HG02943 (cell line): ENCODE data around the gene GADD45B.
"Not testable (repeated sequence)": the region's sequence is repeated elsewhere in the genome, so short reads cannot be mapped to it uniquely, and the experiment has no call there.

Source experiments
- ATAC-seq: cut with Tn5 transposase; IDR thresholded peaks from one replicate; pipeline ENCODE4 v1.9.1; 2021; ENCODE audit warnings: mild to moderate bottlenecking, low read depth, moderate library complexity; ENCODE audit not compliant: unreplicated experiment

The GADD45B gene

GRCh38 chr19:2507109-2507508 lies 31.2 kb downstream of the GADD45B start:
- ATAC-seq = no peak

GRCh38 chr19:2509096-2509495 lies 33.2 kb downstream of the GADD45B start:
- no peak for ATAC-seq

- no peak for ATAC-seq
Measured at GRCh38 chr19:2511570-2511969, 35.6 kb downstream of the GADD45B start.

DNA sequence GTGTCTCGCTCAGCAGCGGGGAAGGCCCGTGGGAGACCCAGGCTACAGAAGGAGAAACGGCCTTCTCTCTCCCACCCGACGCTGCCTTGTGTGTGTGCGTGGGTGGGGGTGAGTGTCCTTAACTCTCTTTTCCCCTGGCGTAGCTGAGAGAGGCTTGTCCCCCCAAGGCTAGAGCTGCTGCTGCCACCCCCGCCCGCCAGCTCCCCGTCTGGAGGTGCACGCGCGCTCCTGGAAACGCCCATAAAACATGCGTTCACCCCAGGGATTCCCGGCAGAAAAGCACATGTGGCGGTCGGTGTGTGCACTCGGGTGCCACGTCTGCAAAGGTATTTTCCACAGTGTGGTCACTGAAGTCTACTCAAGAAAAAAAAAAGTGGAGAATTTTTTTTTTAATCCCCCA lies 36.1 kb downstream of the GADD45B start:
- no peak for ATAC-seq

DNA sequence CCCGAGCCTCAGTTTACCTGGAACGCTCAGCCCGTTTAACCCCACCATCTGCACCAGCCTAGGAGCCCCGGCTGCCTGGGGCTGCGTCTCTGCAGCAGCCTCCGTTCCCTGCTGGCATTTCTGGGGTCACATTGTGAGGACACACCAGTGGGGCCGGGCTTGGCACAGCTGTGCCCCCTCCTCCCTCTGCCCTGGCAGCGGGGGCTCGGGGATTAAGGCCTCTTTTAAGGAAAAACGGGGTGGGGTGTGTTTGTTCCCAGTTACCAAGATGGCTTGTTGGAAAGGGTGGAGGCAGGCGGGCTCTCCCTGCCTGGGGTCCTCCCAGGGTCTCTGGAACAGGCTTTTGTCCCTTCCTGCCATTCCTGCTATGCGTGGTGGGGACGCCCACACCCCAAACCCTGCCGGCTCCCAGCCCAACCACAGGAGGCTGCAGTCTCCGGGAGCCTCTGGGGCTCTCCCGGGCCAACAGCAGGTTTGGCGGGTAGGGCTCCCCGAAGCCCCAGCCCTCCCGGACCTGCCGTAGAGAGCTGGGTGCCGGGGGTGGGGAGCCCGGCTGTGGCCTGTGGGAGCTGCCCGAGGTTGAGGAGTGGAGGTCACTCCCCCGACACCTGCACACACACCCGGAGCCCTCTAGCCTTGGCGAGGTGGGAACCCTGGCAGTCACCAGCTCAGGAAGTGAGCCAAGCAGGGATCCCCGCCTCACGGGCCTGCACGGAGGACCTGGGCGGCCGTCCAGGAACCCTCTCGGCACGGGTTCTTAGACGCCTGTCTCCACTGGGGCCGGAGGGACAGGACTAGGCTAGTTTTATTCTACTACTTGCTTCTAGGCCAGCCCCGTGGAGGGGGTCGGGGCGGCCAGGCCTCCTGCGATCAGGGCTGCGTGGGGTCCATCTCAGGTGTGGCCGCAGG lies 36.9 kb downstream of the GADD45B start:
- no peak for ATAC-seq

DNA sequence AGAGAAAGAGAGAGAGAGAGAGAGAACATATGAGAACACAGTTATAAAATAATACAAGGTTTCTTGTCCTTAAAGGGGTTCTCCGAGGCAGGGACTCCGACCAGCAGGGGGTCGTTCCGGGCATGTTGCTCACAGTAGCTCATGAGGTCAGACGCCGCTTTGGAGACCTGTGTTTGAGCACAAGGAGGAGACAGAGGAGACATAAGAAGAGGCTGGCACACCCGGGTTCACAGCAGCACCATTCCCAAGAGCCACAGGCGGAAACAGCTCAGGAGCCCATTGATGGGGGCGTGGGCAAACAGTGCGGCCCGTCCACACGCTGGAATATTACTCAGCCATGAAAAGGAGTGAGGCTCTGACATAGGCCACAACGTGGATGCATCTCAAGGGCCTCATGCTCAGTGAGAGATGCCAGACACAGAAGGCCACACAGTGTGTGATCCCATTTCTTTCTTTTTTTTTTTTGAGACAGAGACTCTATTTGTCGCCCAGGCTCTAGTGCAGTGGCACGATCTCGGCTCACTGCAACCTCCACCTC lies 39.1 kb downstream of the GADD45B start:
- no peak for ATAC-seq

DNA sequence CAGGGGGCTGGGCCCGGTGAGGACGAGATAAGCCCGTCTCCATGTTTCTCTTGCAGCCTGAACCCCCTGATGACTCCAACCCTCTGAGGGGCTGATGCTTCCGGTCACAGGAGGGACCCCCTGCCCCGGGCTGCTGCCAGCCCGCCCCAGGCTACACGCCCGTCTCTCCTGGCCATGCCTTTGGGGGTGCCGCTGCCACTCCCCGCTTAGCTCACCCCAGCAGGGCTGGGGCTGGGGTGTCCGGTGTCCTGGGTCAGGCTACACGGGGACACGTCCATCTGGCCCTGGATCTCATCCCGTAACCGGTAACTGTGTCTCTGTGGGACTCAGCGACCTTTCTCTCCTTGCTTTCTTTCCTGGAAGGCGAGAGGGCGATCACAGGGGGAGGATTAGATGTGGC lies 40.8 kb downstream of the GADD45B start:
- no peak for ATAC-seq

DNA sequence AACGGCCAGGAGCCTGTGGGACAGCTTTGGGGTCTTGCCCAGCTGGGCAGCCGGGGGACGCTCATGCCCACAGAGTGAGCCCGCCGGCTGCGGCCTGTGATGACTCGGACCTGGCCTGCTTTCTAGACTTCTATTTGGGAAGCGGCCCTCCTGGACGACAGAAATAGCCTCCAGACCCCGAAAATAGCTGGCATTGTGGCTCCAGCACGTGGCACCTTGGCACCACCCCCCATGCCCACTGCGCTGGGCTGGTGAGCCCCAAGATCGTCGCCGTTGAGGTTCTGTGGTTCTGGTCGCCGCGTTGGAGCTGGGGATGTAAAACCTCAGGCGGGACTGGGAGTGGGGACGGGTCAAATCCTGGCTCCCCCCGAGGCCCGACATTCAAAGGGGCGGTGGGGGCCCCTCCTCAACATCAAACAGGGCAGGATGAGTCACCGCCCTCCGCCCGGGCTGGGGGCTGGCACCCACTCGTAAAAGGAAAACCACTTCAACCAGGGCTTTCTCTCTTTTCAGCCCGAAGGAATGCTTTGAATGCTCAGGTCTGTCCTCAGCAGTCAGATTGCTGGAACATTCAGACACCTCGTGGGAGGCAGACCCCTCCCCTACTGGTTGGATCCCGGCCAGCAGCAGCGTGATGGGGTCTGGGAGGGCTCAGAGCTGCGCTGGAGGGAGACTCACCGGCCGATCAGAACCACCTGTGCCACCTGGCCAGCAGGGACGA lies 42.1 kb downstream of the GADD45B start:
- ATAC-seq = no peak

- ATAC-seq = not testable (repeated sequence)
Measured at GRCh38 chr19:2518856-2519255, 42.9 kb downstream of the GADD45B start.

DNA sequence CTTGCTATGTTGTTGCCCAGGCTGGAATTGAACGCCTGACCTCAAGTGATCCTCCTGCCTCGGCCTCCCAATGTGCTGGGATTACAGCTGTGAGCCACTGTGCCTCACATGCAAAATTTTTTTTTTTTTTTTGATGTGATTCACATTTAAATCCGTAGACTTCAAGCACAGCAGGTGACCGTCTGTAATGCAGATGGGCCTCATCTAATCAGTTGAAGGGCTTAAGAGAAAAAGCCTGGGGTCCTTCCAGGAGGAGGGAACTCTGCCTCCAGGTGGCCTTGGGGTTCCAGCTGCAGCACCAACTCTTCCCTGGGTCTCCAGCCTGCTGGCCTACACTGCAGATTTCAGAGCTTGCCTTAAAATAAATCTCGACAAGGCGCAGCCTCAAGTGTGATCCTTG lies 43.6 kb downstream of the GADD45B start:
- no peak for ATAC-seq

DNA sequence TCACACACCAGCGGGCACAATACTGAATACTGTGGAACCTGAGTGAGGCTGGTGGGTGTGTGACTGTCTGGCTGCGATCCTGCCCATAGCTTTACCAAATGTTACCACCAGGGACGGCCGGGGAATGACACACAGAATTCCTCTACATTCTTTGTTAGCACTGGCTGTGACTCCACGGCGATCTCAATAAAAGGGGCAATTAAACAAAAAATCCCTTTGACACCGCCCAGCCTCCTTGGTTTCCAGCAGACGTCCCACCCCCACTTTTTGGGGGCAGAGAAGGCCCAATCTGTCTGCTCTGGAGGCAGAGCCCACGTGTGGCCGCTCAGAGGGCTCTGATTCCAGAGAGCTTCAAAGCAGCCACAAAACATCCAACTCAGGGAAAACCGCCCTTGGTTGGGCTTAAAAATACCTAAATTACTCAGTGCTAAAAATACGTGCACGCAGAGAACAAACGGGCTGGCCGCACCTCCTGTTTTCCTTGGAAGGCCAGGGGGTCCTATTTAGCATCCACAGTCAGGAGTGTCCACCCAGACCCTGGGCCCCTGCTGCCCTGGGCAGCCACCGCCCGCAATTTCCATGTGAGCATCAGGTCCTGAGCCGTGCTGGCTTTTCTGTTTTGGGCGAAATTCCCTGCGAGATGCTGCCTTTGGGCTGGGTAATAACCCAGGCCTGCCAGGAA lies 47.8 kb downstream of the GADD45B start:
- ATAC-seq = no peak

GRCh38 chr19:2524361-2524839 lies 48.5 kb downstream of the GADD45B start:
- no peak for ATAC-seq

GRCh38 chr19:2524840-2525723 lies 49.2 kb downstream of the GADD45B start:
- no peak for ATAC-seq

DNA sequence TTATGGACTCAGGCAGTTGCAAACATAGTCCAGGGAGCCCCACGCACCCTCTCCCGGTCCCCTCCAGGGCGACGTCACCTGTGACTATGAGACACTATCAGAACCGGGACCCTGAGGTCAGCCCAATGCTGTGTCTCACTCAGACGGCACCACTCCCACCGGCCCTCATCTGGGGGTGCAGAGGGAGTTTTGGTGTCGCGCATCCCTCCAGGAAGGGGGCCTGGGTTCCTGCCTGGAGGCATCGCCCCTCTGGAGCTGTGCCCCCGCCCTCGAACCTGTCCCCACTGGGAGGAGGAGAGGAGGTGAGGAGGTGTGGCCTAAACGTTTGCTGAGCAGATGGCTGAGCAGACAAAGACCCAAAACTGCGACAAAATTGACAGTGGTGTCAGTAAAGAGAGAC lies 51.2 kb downstream of the GADD45B start:
- no peak for ATAC-seq

DNA sequence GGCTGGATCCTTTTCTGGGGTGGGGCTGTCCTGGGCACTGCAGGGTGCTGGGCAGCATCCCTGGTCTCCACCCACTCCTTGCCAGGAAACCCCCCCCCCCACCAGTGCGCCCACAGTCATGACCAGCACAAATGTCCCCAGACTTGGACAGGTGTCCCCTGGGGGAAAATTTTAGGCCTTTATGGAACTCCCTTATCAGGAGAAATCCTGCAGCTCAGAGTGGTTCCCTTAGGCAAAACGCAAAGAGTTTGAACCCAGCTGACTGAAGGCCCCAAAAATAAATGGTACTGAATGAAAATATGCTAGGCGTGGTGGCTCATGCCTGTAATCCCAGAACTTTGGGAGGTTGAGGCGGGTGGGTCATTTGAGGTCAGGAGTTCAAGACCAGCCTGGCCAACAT lies 51.8 kb downstream of the GADD45B start:
- ATAC-seq = no peak
